Esophagus (tissue), 2 donors: ENCODE measurements around the gene FUBP3. TPM values are rescaled to one million over a fixed set of nuclear protein-coding genes. Genes with fewer than 3 reads are reported as not detected.
"Not testable (repeated sequence)": the region's sequence is repeated elsewhere in the genome, so short reads cannot be mapped to it uniquely, and the experiment has no call there.

Experiments
- H3K27ac ChIP-seq, 2 donors: one replicate each; pipeline ENCODE4 v1.5.1; 2013; ENCODE audit warnings: low read depth in 2 of 2, mild to moderate bottlenecking in 2 of 2, inconsistent platforms in 1 of 2, low read length in 1 of 2, moderate library complexity in 1 of 2
- H3K27me3 ChIP-seq, 2 donors: one replicate each; pipeline ENCODE4 v1.6.1; 2013; ENCODE audit warnings: low read length in 2 of 2, control low read depth in 1 of 2, mild to moderate bottlenecking in 1 of 2; ENCODE audit not compliant: insufficient read depth in 2 of 2, control insufficient read depth in 1 of 2
- H3K36me3 ChIP-seq, 2 donors: one replicate each; pipeline ENCODE4 v1.6.1; 2013; ENCODE audit warnings: low read length in 1 of 2; ENCODE audit not compliant: control insufficient read depth in 2 of 2, insufficient read depth in 2 of 2
- H3K4me1 ChIP-seq, 2 donors: one replicate each; pipeline ENCODE4 v1.6.1; 2013; ENCODE audit warnings: low read length in 1 of 2; ENCODE audit not compliant: control insufficient read depth in 2 of 2, insufficient read depth in 2 of 2
- H3K4me3 ChIP-seq, 2 donors: one replicate each; pipeline ENCODE4 v1.5.1; 2013; ENCODE audit warnings: low read length in 2 of 2, mild to moderate bottlenecking in 2 of 2, low read depth in 1 of 2, moderate library complexity in 1 of 2
- H3K9me3 ChIP-seq, 2 donors: one replicate each; pipeline ENCODE4 v1.6.1; 2013; ENCODE audit warnings: mild to moderate bottlenecking in 2 of 2, low read depth in 1 of 2, low read length in 1 of 2, moderate library complexity in 1 of 2; ENCODE audit not compliant: control insufficient read depth in 2 of 2, insufficient read depth in 1 of 2
- WGBS, 2 donors: extraction: QIAGEN DNeasy Blood & Tissue Kit; methylation state at CpG; one replicate each; pipeline ENCODE4 v1.1.7; 2013; 5-methylcytosine and 5-hydroxymethylcytosine counted together
- polyA plus RNA-seq, 2 donors: library from polyadenylated mRNA; stranded (reverse); fragments of 200-250 nt; gene quantifications; one replicate each; pipeline ENCODE4 v1.2.3, GENCODE V29; 2013
- donor health status: healthy with polysubstance abuse.
- donor health status: Bipolar disorder and iron deficiency.

The FUBP3 gene
- polyA plus RNA-seq, 2 donors = 11.3 to 23.1 TPM

GRCh38 chr9:130555968-130556367, 23.4 kb upstream of the FUBP3 start:
- Histone ChIP-seq H3K27ac (no peak overlapping the region), H3K36me3 (no peaks in the 10 kb centered on the region), H3K4me1 (peaks cover 0 to 3% of the 10 kb centered on the region in 2 donors), H3K27me3 (no peaks in the 10 kb centered on the region), H3K9me3 (peaks cover 0 to 2% of the 10 kb centered on the region in 2 donors), H3K4me3 (no peak overlapping the region)
- WGBS, 2 donors = 31 to 45% methylated on average over 6 of the region's 6 CpGs

- Histone ChIP-seq H3K27me3 (no peaks in the 10 kb centered on the region), H3K36me3 (no peaks in the 10 kb centered on the region), H3K9me3 (peaks cover 0 to 2% of the 10 kb centered on the region in 2 donors), H3K4me3 (no peak overlapping the region), H3K27ac (no peak overlapping the region), H3K4me1 (peaks cover 0 to 3% of the 10 kb centered on the region in 2 donors)
- 78 to 83% methylated on average over 18 of the region's 18 CpGs for WGBS, 2 donors
Measured at GRCh38 chr9:130556396-130557076, 22.8 kb upstream of the FUBP3 start.

- 86 to 95% methylated on average over 6 of the region's 6 CpGs for WGBS, 2 donors
- peaks cover 0 to 3% of the 10 kb centered on the region in 2 donors for H3K4me1 ChIP-seq
- no peak overlapping the region for H3K4me3 ChIP-seq
Measured at GRCh38 chr9:130557077-130557468, 22.3 kb upstream of the FUBP3 start.

GRCh38 chr9:130561056-130561455, 18.3 kb upstream of the FUBP3 start:
- no peaks in the 10 kb centered on the region for H3K9me3 ChIP-seq
- no peak overlapping the region for H3K27ac ChIP-seq
- peaks cover 0 to 3% of the 10 kb centered on the region in 2 donors for H3K4me1 ChIP-seq
- 47 to 72% methylated on average over 2 of the region's 2 CpGs for WGBS, 2 donors
- no peak overlapping the region for H3K4me3 ChIP-seq
- H3K36me3 ChIP-seq = no peaks in the 10 kb centered on the region
- no peaks in the 10 kb centered on the region for H3K27me3 ChIP-seq

More at GRCh38 chr9:130557077-130557468, 22.3 kb upstream of the FUBP3 start:
- Histone ChIP-seq H3K36me3 (no peaks in the 10 kb centered on the region), H3K27ac (no peak overlapping the region), H3K27me3 (no peaks in the 10 kb centered on the region), H3K9me3 (peaks cover 0 to 2% of the 10 kb centered on the region in 2 donors)

- not testable (repeated sequence) for H3K4me3 ChIP-seq, H3K36me3 ChIP-seq, H3K27ac ChIP-seq, H3K9me3 ChIP-seq, H3K27me3 ChIP-seq, H3K4me1 ChIP-seq
- 84 to 86% methylated on average over 4 of the region's 4 CpGs for WGBS, 2 donors
Measured at GRCh38 chr9:130562525-130562924, 16.9 kb upstream of the FUBP3 start.

GRCh38 chr9:130563797-130564196, 15.6 kb upstream of the FUBP3 start:
- Histone ChIP-seq H3K4me1 (no peaks in the 10 kb centered on the region), H3K36me3 (no peaks in the 10 kb centered on the region), H3K4me3 (no peak overlapping the region), H3K27ac (no peak overlapping the region), H3K27me3 (no peaks in the 10 kb centered on the region), H3K9me3 (no peaks in the 10 kb centered on the region)
- 90 to 93% methylated on average over 7 of the region's 7 CpGs for WGBS, 2 donors

GRCh38 chr9:130565792-130566191, 13.6 kb upstream of the FUBP3 start:
- no peaks in the 10 kb centered on the region for H3K27me3 ChIP-seq
- H3K27ac ChIP-seq = no peak overlapping the region
- no peaks in the 10 kb centered on the region for H3K36me3 ChIP-seq
- H3K4me3 ChIP-seq = no peak overlapping the region
- no peaks in the 10 kb centered on the region for H3K9me3 ChIP-seq
- WGBS, 2 donors = 78 to 80% methylated on average over 3 of the region's 3 CpGs
- no peaks in the 10 kb centered on the region for H3K4me1 ChIP-seq

- Histone ChIP-seq H3K27me3 (no peaks in the 10 kb centered on the region), H3K9me3 (no peaks in the 10 kb centered on the region), H3K36me3 (no peaks in the 10 kb centered on the region), H3K4me1 (no peaks in the 10 kb centered on the region), H3K4me3 (no peak overlapping the region), H3K27ac (no peak overlapping the region)
- WGBS, 2 donors = 57 to 62% methylated on average over 10 of the region's 10 CpGs
Measured at GRCh38 chr9:130570208-130570607, 9.2 kb upstream of the FUBP3 start.

GRCh38 chr9:130575514-130575913, 3.9 kb upstream of the FUBP3 start:
- no peak overlapping the region for H3K4me3 ChIP-seq
- 87 to 91% methylated on average over 3 of the region's 3 CpGs for WGBS, 2 donors
- H3K9me3 ChIP-seq = no peaks in the 10 kb centered on the region
- no peaks in the 10 kb centered on the region for H3K27me3 ChIP-seq
- H3K4me1 ChIP-seq = peaks cover 2 to 3% of the 10 kb centered on the region in 2 donors
- H3K27ac ChIP-seq = no peak overlapping the region
- H3K36me3 ChIP-seq = no peaks in the 10 kb centered on the region

- H3K9me3 ChIP-seq = no peaks in the 10 kb centered on the region
- no peak overlapping the region for H3K27ac ChIP-seq
- 56 to 59% methylated on average over 4 of the region's 4 CpGs for WGBS, 2 donors
Measured at GRCh38 chr9:130576176-130576575, 3.2 kb upstream of the FUBP3 start.

More at GRCh38 chr9:130576176-130576575, 3.2 kb upstream of the FUBP3 start:
- H3K36me3 ChIP-seq = peaks cover 0 to 2% of the 10 kb centered on the region in 2 donors
- H3K4me3 ChIP-seq = no peak overlapping the region
- peaks cover 3 to 7% of the 10 kb centered on the region in 2 donors for H3K4me1 ChIP-seq
- H3K27me3 ChIP-seq = no peaks in the 10 kb centered on the region
